WTC11 (cell line): ENCODE measurements around the gene OR4F15. TPM values are rescaled to one million over a fixed set of nuclear protein-coding genes. Genes with fewer than 3 reads are reported as not detected.
"Not testable (repeated sequence)": the region's sequence is repeated elsewhere in the genome, so short reads cannot be mapped to it uniquely, and the experiment has no call there.

Source experiments
- ATAC-seq: fragments of 200-7000 bp; cut with Tn5 transposase; 2 replicates; pipeline ENCODE4 v1.10.0; 2021; ENCODE audit warnings: mild to moderate bottlenecking, moderate library complexity
- CTCF ChIA-PET: fragments of 300-600 bp; sonication (Branson Sonifier 250); formaldehyde crosslinking; loops from one replicate; lab custom pipeline; 2021; ENCODE audit warnings: antibody characterized with exemption; lab: Charles Lee
- POLR2A ChIA-PET: fragments of 350-600 bp; sonication (Branson Sonifier 250); formaldehyde crosslinking; loops from one replicate; lab custom pipeline; 2021; ENCODE audit warnings: antibody characterized with exemption; lab: Charles Lee
- DNase-seq: peaks from one replicate; pipeline ENCODE4 v3.0.0; 2021; ENCODE audit warnings: low spot score
- H3K27ac Mint-ChIP-seq: 2 replicates; pipeline ENCODE4 v1.8.0; 2021; ENCODE audit warnings: mixed read lengths
- H3K27me3 Mint-ChIP-seq: 2 replicates; pipeline ENCODE4 v1.8.0; 2021; ENCODE audit warnings: low read depth, mild to moderate bottlenecking, moderate library complexity, mixed read lengths
- H3K36me3 Mint-ChIP-seq: 2 replicates; pipeline ENCODE4 v1.8.0; 2021; ENCODE audit warnings: mixed read lengths
- H3K4me1 Mint-ChIP-seq: 2 replicates; pipeline ENCODE4 v1.8.0; 2022; ENCODE audit warnings: mixed read lengths
- H3K4me3 Mint-ChIP-seq: 2 replicates; pipeline ENCODE4 v1.8.0; 2021; ENCODE audit warnings: mild to moderate bottlenecking, moderate library complexity, mixed read lengths
- H3K9me3 Mint-ChIP-seq: 2 replicates; pipeline ENCODE4 v1.8.0; 2021; ENCODE audit warnings: mixed read lengths
- HMGA2 ChIP-seq: fragments of 250-450 bp; sonication (Bioruptor Pico); IDR thresholded peaks from 2 replicates; pipeline ENCODE4 v1.4.0; 2021; ENCODE audit warnings: mild to moderate bottlenecking, moderate library complexity
- MYBL2 ChIP-seq: sonication (generic); formaldehyde crosslinking; IDR thresholded peaks from 2 replicates; pipeline ENCODE4 v1.8.1; 2023; ENCODE audit warnings: mild to moderate bottlenecking, moderate library complexity, missing genetic modification reagents
- TCF7 ChIP-seq: sonication (generic); formaldehyde crosslinking; IDR thresholded peaks from 2 replicates; pipeline ENCODE4 v1.8.0; 2022; ENCODE audit warnings: mild to moderate bottlenecking, low read depth, missing genetic modification reagents, moderate library complexity
- ZNF317 ChIP-seq: sonication (generic); formaldehyde crosslinking; IDR thresholded peaks from 2 replicates; pipeline ENCODE4 v1.8.1; 2023; ENCODE audit warnings: low read depth, mild to moderate bottlenecking, moderate library complexity, missing genetic modification reagents, borderline replicate concordance
- total RNA-seq: library from RNA; stranded (reverse); gene quantifications from 3 replicates; pipeline ENCODE4 v1.2.3, GENCODE V29; 2021
- TF ChIP-seq, protein P1 (sequence below): sonication (generic); formaldehyde crosslinking; IDR thresholded peaks from 2 replicates; pipeline ENCODE4 v1.8.1; 2022; ENCODE audit warnings: missing genetic modification reagents, borderline replicate concordance
- TF ChIP-seq, protein P2 (sequence below): fragments of 250-450 bp; sonication (Bioruptor Pico); conservative IDR thresholded peaks from 2 replicates; pipeline ENCODE4 v1.9.0; 2021; ENCODE audit warnings: mild to moderate bottlenecking
- TF ChIP-seq, protein P3 (sequence below): sonication (generic); formaldehyde crosslinking; IDR thresholded peaks from 2 replicates; pipeline ENCODE4 v1.8.1; 2023; ENCODE audit warnings: mild to moderate bottlenecking, missing genetic modification reagents, moderate library complexity
- TF ChIP-seq, protein P4 (sequence below): sonication (generic); formaldehyde crosslinking; IDR thresholded peaks from 2 replicates; pipeline ENCODE4 v1.8.0; 2022; ENCODE audit warnings: mild to moderate bottlenecking, missing genetic modification reagents
- TF ChIP-seq, protein P5 (sequence below): sonication (generic); formaldehyde crosslinking; IDR thresholded peaks from 2 replicates; pipeline ENCODE4 v1.8.1; 2023; ENCODE audit warnings: mild to moderate bottlenecking, missing genetic modification reagents

Gene OR4F15
- total RNA-seq, 1 experiment from 2014 or later: not detected

DNA sequence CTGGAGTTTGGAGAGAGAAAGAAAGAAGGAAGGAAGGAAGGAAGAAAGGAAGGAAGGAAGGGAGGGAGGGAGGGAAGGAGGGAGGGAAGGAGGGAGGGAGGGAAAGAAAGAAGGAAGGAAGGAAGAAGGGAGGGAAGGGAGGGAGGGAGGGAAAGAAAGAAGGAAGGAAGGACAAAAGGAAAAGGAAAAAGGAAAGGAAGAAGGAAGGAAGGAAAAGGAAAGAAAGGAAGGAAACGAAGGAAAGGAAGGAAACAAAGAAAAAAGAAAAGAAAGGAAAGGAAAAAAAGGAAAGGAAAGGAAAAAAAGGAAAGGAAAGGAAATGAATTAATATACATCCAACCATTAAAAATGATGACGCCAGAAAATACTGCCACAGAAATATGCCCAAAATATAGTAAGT lies 27.4 kb upstream of the OR4F15 start:
- DNase-seq (no peak), ATAC-seq (no peak)
- no peaks in the 10 kb centered on the region for H3K9me3 Mint-ChIP-seq
- CTCF ChIA-PET: no interaction called here
- no peaks in the 10 kb centered on the region for H3K4me1 Mint-ChIP-seq
- no peak overlapping the region for H3K4me3 Mint-ChIP-seq
- no peaks in the 10 kb centered on the region for H3K36me3 Mint-ChIP-seq
- H3K27me3 Mint-ChIP-seq: peaks cover 2% of the 10 kb centered on the region; the same call in 1 of the 2 replicates
- TF ChIP-seq, protein P1, sequence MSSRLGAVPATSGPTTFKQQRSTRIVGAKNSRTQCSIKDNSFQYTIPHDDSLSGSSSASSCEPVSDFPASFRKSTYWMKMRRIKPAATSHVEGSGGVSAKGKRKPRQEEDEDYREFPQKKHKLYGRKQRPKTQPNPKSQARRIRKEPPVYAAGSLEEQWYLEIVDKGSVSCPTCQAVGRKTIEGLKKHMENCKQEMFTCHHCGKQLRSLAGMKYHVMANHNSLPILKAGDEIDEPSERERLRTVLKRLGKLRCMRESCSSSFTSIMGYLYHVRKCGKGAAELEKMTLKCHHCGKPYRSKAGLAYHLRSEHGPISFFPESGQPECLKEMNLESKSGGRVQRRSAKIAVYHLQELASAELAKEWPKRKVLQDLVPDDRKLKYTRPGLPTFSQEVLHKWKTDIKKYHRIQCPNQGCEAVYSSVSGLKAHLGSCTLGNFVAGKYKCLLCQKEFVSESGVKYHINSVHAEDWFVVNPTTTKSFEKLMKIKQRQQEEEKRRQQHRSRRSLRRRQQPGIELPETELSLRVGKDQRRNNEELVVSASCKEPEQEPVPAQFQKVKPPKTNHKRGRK (CRISPR knock-in tag): 0 out of 2 replicates have a peak, but pooled peaks have one; percentile 28
- no peak for TF ChIP-seq TCF7 (CRISPR knock-in tag)
- no peak overlapping the region for H3K27ac Mint-ChIP-seq
- POLR2A ChIA-PET: no interaction called here

DNA sequence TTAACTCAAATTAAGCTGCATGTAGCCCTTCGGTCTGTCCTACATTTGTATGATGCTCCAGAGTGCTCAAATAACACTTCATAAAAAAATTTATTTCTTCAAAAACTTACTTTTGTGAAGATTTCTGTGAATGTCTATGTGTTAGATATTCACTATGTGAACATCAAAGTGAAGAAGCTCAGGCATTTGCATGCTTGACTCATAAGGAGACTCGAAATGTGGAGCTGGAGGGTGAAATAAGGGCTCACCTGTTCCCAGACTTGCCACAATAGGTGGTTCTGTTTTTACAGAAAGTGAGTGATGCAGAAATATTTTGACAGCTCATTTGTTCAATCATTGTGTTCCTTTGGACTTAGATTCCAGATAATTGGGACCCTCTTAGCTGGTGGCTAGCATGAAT lies 25.6 kb upstream of the OR4F15 start:
- H3K4me3 Mint-ChIP-seq, H3K27me3 Mint-ChIP-seq, ATAC-seq, POLR2A ChIA-PET, H3K4me1 Mint-ChIP-seq, DNase-seq, H3K36me3 Mint-ChIP-seq, H3K9me3 Mint-ChIP-seq, H3K27ac Mint-ChIP-seq: not testable (repeated sequence)
- CTCF ChIA-PET: interaction anchor here (1.0 kb wide), 1 partner anchor 13 kb away, joined by 3 read pairs; no protein-coding TSS in a partner anchor

DNA sequence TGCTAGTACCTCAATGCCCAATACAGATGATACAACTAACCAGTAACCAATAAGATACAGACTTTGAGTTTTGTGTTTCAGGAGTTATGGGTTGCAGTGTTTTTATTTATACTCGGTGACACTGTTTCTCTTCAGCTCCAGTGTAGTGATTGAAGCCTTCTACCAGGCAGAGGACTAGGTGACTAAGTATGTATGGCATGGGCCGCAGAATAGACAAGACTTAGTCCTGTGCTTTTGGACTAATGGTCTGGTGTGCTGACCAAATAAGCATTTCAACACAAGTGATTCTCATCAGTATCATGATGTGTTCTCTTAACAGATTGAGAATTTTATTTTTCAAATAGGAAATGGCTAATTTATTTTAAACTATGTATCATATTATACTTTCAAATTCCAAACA lies 24.0 kb upstream of the OR4F15 start:
- H3K4me1 Mint-ChIP-seq, H3K36me3 Mint-ChIP-seq, H3K27me3 Mint-ChIP-seq, POLR2A ChIA-PET, DNase-seq, H3K9me3 Mint-ChIP-seq, H3K4me3 Mint-ChIP-seq, H3K27ac Mint-ChIP-seq, CTCF ChIA-PET, ATAC-seq: not testable (repeated sequence)

DNA sequence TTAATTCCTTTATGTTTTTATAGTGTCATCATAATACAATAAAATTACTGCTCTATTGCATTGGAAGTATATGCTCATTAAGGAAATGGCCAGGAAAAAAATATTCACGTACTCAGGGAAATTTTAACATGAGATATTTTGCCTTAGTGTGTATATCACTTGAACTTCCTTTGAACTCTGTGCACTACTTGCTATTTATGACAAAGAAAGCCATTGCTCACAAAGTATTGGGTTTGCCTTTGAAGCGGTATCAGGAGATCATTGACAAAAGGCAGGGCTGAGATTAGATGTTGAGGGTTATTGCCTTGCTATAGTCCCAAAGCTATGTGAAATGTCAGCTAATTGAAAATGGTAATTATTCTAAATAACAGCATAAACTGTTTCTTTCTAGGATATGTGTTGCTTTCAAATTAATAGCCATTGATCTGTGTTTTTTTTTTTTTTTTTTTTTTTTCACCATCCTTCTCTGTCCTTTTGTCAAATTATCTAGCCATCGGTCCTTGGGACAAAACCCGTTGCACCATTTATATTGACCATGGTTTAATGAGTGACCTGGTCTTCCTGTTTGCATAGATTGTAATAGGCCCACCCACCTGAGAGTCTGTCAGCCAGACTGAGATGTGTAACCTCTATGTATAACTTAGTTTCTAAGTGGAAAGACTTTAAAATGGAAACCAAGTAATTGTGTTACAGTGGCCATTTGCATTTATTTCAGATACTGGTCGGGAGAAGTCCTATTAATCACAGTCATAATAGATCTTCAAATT lies 23.3 kb upstream of the OR4F15 start:
- ATAC-seq, H3K9me3 Mint-ChIP-seq, CTCF ChIA-PET, POLR2A ChIA-PET, H3K27me3 Mint-ChIP-seq, H3K4me1 Mint-ChIP-seq, H3K27ac Mint-ChIP-seq, DNase-seq, H3K4me3 Mint-ChIP-seq, H3K36me3 Mint-ChIP-seq: not testable (repeated sequence)

DNA sequence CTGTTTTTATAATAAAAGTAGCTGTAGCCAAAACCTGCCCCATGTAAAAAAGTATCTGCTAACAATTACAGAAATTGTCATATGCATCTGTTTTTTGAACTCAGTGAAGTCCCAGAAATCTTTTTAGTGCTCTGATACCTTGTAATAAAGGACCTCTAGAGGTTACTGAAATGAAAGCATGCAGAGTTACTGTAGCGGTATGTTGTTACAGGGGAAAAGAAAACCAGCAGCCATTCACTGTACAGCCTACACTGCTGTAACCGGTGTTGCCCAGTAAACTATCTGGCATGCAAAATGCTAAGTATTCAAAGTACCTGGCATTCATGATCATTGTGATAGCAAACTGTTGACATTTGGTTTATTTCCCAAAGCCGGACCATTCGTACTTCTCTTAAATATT lies 21.3 kb upstream of the OR4F15 start:
- H3K27ac Mint-ChIP-seq, H3K27me3 Mint-ChIP-seq, H3K36me3 Mint-ChIP-seq, H3K9me3 Mint-ChIP-seq, H3K4me1 Mint-ChIP-seq, POLR2A ChIA-PET, CTCF ChIA-PET, DNase-seq, H3K4me3 Mint-ChIP-seq: not testable (repeated sequence)
- peak; percentile 56 for ATAC-seq

DNA sequence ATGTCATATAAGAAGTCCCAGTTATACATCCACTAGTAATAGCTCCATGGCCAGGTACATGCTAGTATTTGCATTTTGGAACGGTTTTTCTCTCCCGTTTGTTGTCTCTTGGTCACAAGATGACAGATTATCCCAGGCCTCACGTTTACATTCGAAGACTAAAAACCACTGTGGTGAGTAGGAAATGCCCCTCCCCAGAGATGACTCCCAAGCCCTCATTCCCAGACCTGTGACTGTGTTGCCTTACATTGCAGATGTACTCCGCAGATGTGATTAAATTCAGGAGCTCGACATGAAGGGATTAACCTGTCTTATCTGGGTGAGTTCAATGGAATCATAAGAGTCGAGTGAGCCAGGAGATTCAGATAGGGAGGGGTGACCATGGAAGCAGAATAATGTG lies 18.0 kb upstream of the OR4F15 start:
- POLR2A ChIA-PET, H3K4me3 Mint-ChIP-seq, DNase-seq, H3K36me3 Mint-ChIP-seq, ATAC-seq, H3K27ac Mint-ChIP-seq, CTCF ChIA-PET, H3K27me3 Mint-ChIP-seq, H3K4me1 Mint-ChIP-seq, H3K9me3 Mint-ChIP-seq: not testable (repeated sequence)

DNA sequence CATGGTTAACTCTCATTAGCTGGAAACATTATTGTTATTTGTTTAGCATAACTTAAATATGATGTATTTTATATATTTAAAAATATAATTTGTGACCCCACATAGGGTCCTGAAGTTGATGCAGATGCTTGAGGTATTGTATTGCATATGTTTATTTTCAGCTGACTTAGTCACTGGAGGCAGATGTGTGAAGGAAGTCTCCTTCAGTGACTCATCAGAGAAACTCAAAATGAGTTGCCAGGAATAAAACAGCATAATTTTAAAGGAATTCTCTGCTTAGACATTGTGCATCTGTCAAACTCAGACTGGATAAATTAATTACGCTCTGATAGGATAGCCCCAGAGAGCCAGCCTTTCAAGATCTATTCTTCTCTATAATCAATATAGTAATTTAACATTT lies 16.5 kb upstream of the OR4F15 start:
- H3K36me3 Mint-ChIP-seq: no peaks in the 10 kb centered on the region
- no peaks in the 10 kb centered on the region for H3K9me3 Mint-ChIP-seq
- no peak overlapping the region for H3K4me3 Mint-ChIP-seq
- ChIA-PET CTCF (no interaction called here), POLR2A (no interaction called here)
- no peak for ATAC-seq
- H3K27ac Mint-ChIP-seq: no peak overlapping the region
- no peaks in the 10 kb centered on the region; the same call in 1 of the 2 replicates for H3K27me3 Mint-ChIP-seq
- no peaks in the 10 kb centered on the region for H3K4me1 Mint-ChIP-seq
- no peak for DNase-seq
- TF ChIP-seq, protein P2, sequence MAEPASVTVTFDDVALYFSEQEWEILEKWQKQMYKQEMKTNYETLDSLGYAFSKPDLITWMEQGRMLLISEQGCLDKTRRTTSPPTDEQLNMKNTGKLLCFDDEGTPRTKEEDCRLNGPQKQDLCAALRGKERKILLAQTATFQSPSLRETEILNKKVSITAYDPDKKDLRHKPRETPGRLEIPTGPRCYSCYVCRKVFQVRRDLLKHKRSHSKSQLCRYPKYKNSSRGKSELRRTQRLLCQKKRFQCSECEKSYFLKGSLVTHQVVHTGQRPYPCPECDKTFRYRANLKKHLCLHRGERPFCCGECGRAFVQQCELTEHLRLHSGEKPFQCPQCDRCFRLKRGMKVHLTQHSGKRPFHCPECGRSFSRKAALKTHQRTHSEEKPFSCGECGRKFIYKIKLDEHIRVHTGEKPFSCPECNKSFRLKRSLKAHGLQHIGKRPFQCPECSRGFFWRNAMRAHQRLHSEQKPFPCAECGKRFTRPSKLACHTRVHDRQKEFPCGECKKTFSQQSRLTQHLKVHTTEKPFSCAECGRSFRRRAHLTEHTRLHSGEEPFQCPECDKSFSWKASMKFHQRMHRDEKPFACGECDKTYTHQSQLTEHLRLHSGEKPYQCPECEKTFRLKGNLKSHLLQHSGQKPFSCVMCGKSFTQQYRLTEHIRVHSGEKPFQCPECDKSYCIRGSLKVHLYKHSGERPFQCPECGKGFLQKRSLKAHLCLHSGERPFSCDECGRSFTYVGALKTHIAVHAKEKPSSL (CRISPR knock-in tag): no peak
- no peak for TF ChIP-seq MYBL2
- no peak for TF ChIP-seq HMGA2 (CRISPR knock-in tag)
- TF ChIP-seq, protein P3, sequence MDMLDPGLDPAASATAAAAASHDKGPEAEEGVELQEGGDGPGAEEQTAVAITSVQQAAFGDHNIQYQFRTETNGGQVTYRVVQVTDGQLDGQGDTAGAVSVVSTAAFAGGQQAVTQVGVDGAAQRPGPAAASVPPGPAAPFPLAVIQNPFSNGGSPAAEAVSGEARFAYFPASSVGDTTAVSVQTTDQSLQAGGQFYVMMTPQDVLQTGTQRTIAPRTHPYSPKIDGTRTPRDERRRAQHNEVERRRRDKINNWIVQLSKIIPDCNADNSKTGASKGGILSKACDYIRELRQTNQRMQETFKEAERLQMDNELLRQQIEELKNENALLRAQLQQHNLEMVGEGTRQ (CRISPR knock-in tag): no peak
- TF ChIP-seq ZNF317 (CRISPR knock-in tag): no peak
- TF ChIP-seq, protein P4, sequence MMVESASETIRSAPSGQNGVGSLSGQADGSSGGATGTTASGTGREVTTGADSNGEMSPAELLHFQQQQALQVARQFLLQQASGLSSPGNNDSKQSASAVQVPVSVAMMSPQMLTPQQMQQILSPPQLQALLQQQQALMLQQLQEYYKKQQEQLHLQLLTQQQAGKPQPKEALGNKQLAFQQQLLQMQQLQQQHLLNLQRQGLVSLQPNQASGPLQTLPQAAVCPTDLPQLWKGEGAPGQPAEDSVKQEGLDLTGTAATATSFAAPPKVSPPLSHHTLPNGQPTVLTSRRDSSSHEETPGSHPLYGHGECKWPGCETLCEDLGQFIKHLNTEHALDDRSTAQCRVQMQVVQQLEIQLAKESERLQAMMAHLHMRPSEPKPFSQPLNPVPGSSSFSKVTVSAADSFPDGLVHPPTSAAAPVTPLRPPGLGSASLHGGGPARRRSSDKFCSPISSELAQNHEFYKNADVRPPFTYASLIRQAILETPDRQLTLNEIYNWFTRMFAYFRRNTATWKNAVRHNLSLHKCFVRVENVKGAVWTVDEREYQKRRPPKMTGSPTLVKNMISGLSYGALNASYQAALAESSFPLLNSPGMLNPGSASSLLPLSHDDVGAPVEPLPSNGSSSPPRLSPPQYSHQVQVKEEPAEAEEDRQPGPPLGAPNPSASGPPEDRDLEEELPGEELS (CRISPR knock-in tag): no peak
- TF ChIP-seq, protein P5, sequence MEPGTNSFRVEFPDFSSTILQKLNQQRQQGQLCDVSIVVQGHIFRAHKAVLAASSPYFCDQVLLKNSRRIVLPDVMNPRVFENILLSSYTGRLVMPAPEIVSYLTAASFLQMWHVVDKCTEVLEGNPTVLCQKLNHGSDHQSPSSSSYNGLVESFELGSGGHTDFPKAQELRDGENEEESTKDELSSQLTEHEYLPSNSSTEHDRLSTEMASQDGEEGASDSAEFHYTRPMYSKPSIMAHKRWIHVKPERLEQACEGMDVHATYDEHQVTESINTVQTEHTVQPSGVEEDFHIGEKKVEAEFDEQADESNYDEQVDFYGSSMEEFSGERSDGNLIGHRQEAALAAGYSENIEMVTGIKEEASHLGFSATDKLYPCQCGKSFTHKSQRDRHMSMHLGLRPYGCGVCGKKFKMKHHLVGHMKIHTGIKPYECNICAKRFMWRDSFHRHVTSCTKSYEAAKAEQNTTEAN (CRISPR knock-in tag): no peak
